Measurements from ENCODE around the gene ADAMTS9. TPM values are rescaled to one million over a fixed set of nuclear protein-coding genes. Genes with fewer than 3 reads are reported as not detected.
A peak's percentile ranks its signal among the peaks of the same experiment; 100 is the strongest.

Gene ADAMTS9
- total RNA-seq, 4 donors from 2014 or later, result 136 to 1,116 (median 230) TPM

- TF ChIP-seq CTCF (IDR thresholded peaks at IDR 0.05), result no peak
- ATAC-seq (ENCODE audit: low FRiP score) (no peak), DNase-seq (ENCODE audit: low spot score) (no peak)
Measured at GRCh38 chr3:64708456-64708855, 20.7 kb upstream of the ADAMTS9 start.

- ATAC-seq (ENCODE audit: low FRiP score), result no peak
- DNase-seq (ENCODE audit: low spot score), result no peak
- no peak for TF ChIP-seq CTCF (IDR thresholded peaks at IDR 0.05)
Measured at GRCh38 chr3:64705946-64706345, 18.1 kb upstream of the ADAMTS9 start.

- DNase-seq (ENCODE audit: low spot score) (no peak), ATAC-seq (ENCODE audit: low FRiP score) (no peak)
Measured at GRCh38 chr3:64696896-64697295, 9.1 kb upstream of the ADAMTS9 start.

GRCh38 chr3:64694114-64694513 is 6.3 kb upstream of the ADAMTS9 start:
- TF ChIP-seq CTCF (IDR thresholded peaks at IDR 0.05), result no peak
- DNase-seq (ENCODE audit: low spot score), result no peak
- ATAC-seq (ENCODE audit: low FRiP score), result no peak

More at GRCh38 chr3:64696896-64697295, 9.1 kb upstream of the ADAMTS9 start:
- TF ChIP-seq CTCF (IDR thresholded peaks at IDR 0.05), result no peak

- no peak for TF ChIP-seq CTCF (IDR thresholded peaks at IDR 0.05)
- DNase-seq (ENCODE audit: low spot score) (no peak), ATAC-seq (ENCODE audit: low FRiP score) (no peak)
Measured at GRCh38 chr3:64693031-64693430, 5.2 kb upstream of the ADAMTS9 start.

- DNase-seq (ENCODE audit: low spot score) (no peak), ATAC-seq (ENCODE audit: low FRiP score) (peak; percentile 46)
- TF ChIP-seq CTCF (IDR thresholded peaks at IDR 0.05), result no peak
Measured at GRCh38 chr3:64691051-64691450, 3.3 kb upstream of the ADAMTS9 start.

- no peak for DNase-seq (ENCODE audit: low spot score)
- no peak for TF ChIP-seq CTCF (IDR thresholded peaks at IDR 0.05)
- peak; percentile 0 for ATAC-seq (ENCODE audit: low FRiP score)
Measured at GRCh38 chr3:64687086-64687780, 567 bp downstream of the ADAMTS9 start.
